Natural killer cell (primary cell): ENCODE measurements around the gene TFF3. TPM values are rescaled to one million over a fixed set of nuclear protein-coding genes. Genes with fewer than 3 reads are reported as not detected.

Experiments
- ATAC-seq, 3 donors: fragments of 150-1000 bp in 2 of 3; fragments of 200-7000 bp in 1 of 3; cut with Tn5 transposase; 1 replicate in 1 of 3; 2 replicates in 2 of 3; pipeline ENCODE4 v1.10.0; 2021; ENCODE audit warnings: mild to moderate bottlenecking in 2 of 3, moderate library complexity in 2 of 3
- DNase-seq, 2 donors: peaks; one replicate each; pipeline versions ENCODE4 v3.0.0 to v3.0.0-alpha.2; 2013 to 2021; ENCODE audit warnings: mixed read lengths in 1 of 2
- H3K27ac ChIP-seq: one replicate; pipeline ENCODE4 v1.5.1; 2013; ENCODE audit warnings: mild to moderate bottlenecking, low read length
- H3K27me3 ChIP-seq: one replicate; pipeline ENCODE4 v1.6.1; 2013; ENCODE audit warnings: low read length; ENCODE audit not compliant: control insufficient read depth, insufficient read depth
- H3K36me3 ChIP-seq: one replicate; pipeline ENCODE4 v1.6.1; 2013; ENCODE audit warnings: low read length; ENCODE audit not compliant: control insufficient read depth, insufficient read depth
- H3K4me1 ChIP-seq: one replicate; pipeline ENCODE4 v1.6.1; 2013; ENCODE audit warnings: low read length; ENCODE audit not compliant: control insufficient read depth, insufficient read depth
- H3K4me3 ChIP-seq: one replicate; pipeline ENCODE4 v1.5.1; 2013; ENCODE audit warnings: low read length
- H3K9me3 ChIP-seq: one replicate; pipeline ENCODE4 v1.6.1; 2013; ENCODE audit warnings: low read length; ENCODE audit not compliant: control insufficient read depth, insufficient read depth
- H3K27ac Mint-ChIP-seq, 2 donors: one replicate each; pipeline ENCODE4 v1.8.0; 2022; ENCODE audit warnings: mild to moderate bottlenecking in 2 of 2, mixed read lengths in 2 of 2, moderate library complexity in 1 of 2
- H3K27me3 Mint-ChIP-seq, 2 donors: one replicate each; pipeline ENCODE4 v1.8.0; 2022; ENCODE audit warnings: low read depth in 2 of 2, mixed read lengths in 2 of 2
- H3K36me3 Mint-ChIP-seq: one replicate; pipeline ENCODE4 v1.8.0; 2022; ENCODE audit warnings: mixed read lengths
- H3K4me1 Mint-ChIP-seq, 2 donors: one replicate each; pipeline ENCODE4 v1.8.0; 2022; ENCODE audit warnings: mixed read lengths in 2 of 2
- H3K4me3 Mint-ChIP-seq: one replicate; pipeline ENCODE4 v1.8.0; 2022; ENCODE audit warnings: mild to moderate bottlenecking, moderate library complexity, mixed read lengths
- H3K9me3 Mint-ChIP-seq, 2 donors: one replicate each; pipeline ENCODE4 v1.8.0; 2022; ENCODE audit warnings: mixed read lengths in 2 of 2
- WGBS: methylation state at CpG from one replicate; pipeline ENCODE4 v1.1.7; 2013; ENCODE audit warnings: missing lambda C conversion rate; ENCODE audit not compliant: insufficient coverage; 5-methylcytosine and 5-hydroxymethylcytosine counted together
- intact Hi-C: fragments of 100-400 bp; cut with micrococcal nuclease; formaldehyde crosslinking; loops from one replicate; pipeline ENCODE4 v1.14.2; 2022
- total RNA-seq, 4 donors: library from RNA; stranded (reverse); fragments of 120-200 nt in 1 of 4; gene quantifications; one replicate each; pipeline versions ENCODE4 v1.2.3 to v1.2.4, GENCODE V29; 2013 to 2022
- TF ChIP-seq, protein P1 (sequence below): fragments of 200-600 bp; IDR thresholded peaks from one replicate; pipeline ENCODE4 v1.8.0; 2022; ENCODE audit warnings: antibody characterized with exemption

TFF3 gene
- total RNA-seq, 3 donors from 2014 or later (not counting 1 experiment from before 2014, with no cell fraction given): not detected

- WGBS: 92% methylated on average over 30 of the region's 30 CpGs
- no peaks in the 10 kb centered on the region for H3K9me3 ChIP-seq
- Mint-ChIP-seq H3K9me3 (no peaks in the 10 kb centered on the region), H3K4me1 (no peaks in the 10 kb centered on the region), H3K27me3 (peaks cover 0 to 6% of the 10 kb centered on the region in 2 donors), H3K27ac (no peak overlapping the region), H3K36me3 (no peaks in the 10 kb centered on the region), H3K4me3 (no peak overlapping the region)
- H3K4me3 ChIP-seq: no peak overlapping the region
- no peaks in the 10 kb centered on the region for H3K4me1 ChIP-seq
- TF ChIP-seq, protein P1, sequence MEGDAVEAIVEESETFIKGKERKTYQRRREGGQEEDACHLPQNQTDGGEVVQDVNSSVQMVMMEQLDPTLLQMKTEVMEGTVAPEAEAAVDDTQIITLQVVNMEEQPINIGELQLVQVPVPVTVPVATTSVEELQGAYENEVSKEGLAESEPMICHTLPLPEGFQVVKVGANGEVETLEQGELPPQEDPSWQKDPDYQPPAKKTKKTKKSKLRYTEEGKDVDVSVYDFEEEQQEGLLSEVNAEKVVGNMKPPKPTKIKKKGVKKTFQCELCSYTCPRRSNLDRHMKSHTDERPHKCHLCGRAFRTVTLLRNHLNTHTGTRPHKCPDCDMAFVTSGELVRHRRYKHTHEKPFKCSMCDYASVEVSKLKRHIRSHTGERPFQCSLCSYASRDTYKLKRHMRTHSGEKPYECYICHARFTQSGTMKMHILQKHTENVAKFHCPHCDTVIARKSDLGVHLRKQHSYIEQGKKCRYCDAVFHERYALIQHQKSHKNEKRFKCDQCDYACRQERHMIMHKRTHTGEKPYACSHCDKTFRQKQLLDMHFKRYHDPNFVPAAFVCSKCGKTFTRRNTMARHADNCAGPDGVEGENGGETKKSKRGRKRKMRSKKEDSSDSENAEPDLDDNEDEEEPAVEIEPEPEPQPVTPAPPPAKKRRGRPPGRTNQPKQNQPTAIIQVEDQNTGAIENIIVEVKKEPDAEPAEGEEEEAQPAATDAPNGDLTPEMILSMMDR: no peak
- no peaks in the 10 kb centered on the region for H3K27me3 ChIP-seq
- intact Hi-C loops: no loop called here
- H3K27ac ChIP-seq: no peak overlapping the region
- no peaks in the 10 kb centered on the region for H3K36me3 ChIP-seq
- DNase-seq (no peak), ATAC-seq (no peak)
Observed at GRCh38 chr21:42346866-42347600, 31.8 kb upstream of the TFF3 start.

DNA sequence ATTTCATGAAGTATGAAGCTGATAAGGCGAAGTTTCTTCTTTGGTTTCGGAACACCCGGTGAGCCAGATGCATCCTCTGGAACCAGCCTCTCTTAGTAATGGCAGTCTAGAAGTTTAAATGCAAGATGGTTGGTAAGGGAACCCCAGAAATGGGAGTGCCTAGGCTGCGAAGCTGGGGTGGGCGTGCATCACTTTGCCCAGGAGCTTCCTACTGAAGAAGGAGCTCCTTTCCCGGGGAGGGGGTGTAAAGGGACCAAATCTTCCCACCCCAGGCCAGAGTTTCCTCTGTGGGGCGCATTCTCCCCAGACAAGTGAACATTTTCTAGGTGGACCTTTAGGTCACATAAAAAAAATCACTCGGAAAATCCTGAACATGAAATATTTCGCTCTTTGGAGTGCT is 31.2 kb upstream of the TFF3 start:
- H3K4me3 ChIP-seq: no peak overlapping the region
- H3K9me3 Mint-ChIP-seq: no peaks in the 10 kb centered on the region
- no peak overlapping the region for H3K27ac ChIP-seq
- TF ChIP-seq, protein P1: no peak
- H3K4me1 ChIP-seq: no peaks in the 10 kb centered on the region
- WGBS: 90% methylated on average over 9 of the region's 9 CpGs
- H3K4me1 Mint-ChIP-seq: no peaks in the 10 kb centered on the region
- no peak for ATAC-seq
- no peaks in the 10 kb centered on the region for H3K36me3 ChIP-seq
- H3K36me3 Mint-ChIP-seq: no peaks in the 10 kb centered on the region
- intact Hi-C loops: no loop called here
- no peak overlapping the region for H3K27ac Mint-ChIP-seq
- H3K4me3 Mint-ChIP-seq: no peak overlapping the region
- no peaks in the 10 kb centered on the region for H3K27me3 ChIP-seq
- H3K27me3 Mint-ChIP-seq: peaks cover 0 to 6% of the 10 kb centered on the region in 2 donors
- H3K9me3 ChIP-seq: no peaks in the 10 kb centered on the region
- DNase-seq: no peak

DNA sequence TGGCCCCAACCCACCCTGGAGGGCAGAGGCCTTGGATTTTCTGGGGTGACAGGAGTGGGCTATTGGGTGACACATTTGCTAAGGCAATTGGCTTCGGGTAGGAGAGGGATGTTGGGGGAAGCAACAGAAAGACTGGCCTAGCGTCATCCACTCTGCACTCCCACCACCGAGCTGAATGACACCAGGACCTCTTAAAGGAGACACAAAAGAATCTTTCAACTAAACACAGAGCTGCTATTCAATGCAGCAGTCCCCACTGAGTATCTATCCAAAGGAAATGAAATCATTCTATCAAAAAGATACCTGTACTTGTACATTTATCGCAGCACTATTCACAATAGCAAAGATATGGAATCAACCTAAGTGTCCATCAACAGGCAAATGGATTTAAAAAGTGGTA is 29.4 kb upstream of the TFF3 start:
- Histone ChIP-seq H3K27me3 (no peaks in the 10 kb centered on the region), H3K36me3 (no peaks in the 10 kb centered on the region), H3K4me3 (no peak overlapping the region), H3K4me1 (no peaks in the 10 kb centered on the region), H3K27ac (no peak overlapping the region), H3K9me3 (no peaks in the 10 kb centered on the region)
- no peak overlapping the region for H3K4me3 Mint-ChIP-seq
- no peak overlapping the region for H3K27ac Mint-ChIP-seq
- peaks cover 0 to 12% of the 10 kb centered on the region in 2 donors for H3K27me3 Mint-ChIP-seq
- 74% methylated on average over 4 of the region's 4 CpGs for WGBS
- no peaks in the 10 kb centered on the region for H3K4me1 Mint-ChIP-seq
- no peak for ATAC-seq
- intact Hi-C loops: no loop called here
- H3K9me3 Mint-ChIP-seq: no peaks in the 10 kb centered on the region
- no peak for DNase-seq
- TF ChIP-seq, protein P1: no peak
- H3K36me3 Mint-ChIP-seq: no peaks in the 10 kb centered on the region
